GM19193 (cell line): ENCODE results near the gene GNAS.

Source experiments
- POLR2A ChIP-seq: IDR thresholded peaks from 4 replicates; pipeline ENCODE4 v1.6.1; 2011; ENCODE audit not compliant: insufficient read depth, insufficient read length; ENCODE audit errors: extremely low read depth

Gene GNAS

DNA sequence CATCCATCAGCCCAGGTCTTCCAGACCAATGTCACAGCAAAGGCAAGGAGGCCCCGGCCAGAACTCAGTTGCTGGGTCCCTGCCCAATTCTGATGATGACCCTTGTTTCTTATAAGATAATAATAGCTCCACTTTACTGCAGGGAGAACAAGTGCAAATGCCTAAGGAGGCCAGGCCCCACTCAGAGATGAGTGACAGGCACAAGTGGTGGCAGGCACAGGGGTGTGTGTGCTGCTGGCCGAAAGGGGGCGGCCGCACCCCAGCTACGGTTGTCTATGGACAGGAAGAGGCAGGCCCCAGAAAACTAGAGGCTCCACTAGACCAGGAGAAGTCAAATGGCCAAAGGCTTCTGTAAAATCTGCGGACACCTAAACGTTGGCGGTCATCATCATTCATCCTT lies 30.4 kb upstream of the GNAS start:
- no peak for TF ChIP-seq POLR2A

DNA sequence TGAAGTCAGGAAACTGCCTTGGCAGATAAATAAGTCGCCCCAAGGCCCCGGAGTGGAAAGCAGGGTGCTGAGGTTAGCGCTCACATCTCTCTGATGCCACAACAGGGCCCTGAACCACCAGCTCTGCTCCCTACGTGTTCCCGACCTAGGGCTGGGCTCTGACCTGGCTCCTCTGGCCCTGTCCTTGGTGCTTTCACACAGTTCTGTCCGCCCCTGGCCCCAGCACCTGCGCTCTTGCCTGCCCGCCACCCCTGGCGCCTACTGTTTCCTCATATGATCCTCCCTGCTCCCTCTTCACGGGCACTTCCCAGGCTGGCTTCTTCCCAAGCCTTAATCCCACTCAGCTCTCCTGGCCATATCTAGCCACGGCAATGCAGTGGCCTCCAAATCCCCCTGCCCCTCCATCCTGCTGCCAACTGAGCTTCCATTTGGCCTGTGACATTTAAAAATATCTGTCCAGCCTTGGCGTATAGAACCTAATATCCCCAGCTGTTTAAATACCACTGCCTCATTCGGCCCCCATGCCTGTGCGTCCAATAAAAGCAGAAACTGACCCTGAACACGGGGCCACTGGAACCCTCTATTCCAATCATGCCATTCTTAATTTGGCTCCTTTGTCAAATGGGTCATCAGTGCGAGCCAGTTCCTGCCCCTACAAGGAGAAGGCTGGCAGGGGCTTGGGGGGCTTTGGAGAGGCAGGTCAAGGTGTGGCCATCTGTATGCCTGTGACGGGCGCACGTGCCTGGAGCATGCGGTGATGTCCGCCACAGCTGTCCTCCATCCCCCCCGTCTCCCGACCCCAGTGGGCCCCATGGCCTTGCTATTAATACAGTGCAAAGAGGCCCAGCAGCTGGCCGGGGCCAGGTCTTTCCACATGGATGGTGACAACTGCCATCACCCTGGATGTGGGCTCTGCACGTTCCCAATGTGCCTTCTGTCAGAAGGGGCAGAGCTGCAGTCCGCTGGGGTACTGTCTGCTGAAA lies 29.5 kb upstream of the GNAS start:
- TF ChIP-seq POLR2A: no peak

DNA sequence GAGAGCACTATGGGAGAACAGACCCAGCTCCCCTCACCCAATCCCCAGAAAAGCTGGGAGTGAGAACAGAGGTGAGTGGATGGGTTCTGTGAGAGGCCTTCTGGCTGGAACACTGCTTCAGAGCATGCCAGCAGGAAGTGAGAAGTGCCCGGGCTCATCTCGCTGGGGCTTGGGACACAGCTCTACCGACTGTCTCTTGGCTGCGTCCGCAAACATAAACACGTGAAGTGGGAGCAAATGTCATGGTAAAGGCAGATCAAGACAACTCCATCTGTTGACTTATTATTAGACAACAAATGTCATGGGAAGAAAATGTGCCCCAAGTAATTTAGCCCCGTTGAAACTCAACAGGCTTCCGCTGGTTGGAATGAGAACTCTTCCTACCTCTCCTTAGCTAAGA lies 27.7 kb upstream of the GNAS start:
- no peak for TF ChIP-seq POLR2A

DNA sequence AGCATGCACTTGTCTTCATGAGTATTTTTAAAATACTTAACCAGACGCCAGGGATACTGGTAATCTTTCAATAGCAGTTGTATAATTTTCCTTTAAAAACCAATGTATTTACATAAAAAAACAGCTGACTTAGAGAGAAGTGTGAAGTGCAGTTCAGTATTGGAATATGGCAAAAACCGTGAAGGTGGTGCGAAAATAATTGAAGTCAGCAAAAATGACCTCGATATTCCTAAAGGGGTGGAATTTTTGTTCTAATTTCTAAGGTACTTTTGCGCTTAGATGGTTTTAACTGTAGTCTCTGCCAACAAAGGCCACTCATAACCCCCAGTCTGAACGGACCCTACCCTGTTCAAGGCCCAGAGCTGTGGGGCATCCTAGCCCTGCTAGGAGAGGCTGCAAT lies 27.1 kb upstream of the GNAS start:
- TF ChIP-seq POLR2A: no peak

DNA sequence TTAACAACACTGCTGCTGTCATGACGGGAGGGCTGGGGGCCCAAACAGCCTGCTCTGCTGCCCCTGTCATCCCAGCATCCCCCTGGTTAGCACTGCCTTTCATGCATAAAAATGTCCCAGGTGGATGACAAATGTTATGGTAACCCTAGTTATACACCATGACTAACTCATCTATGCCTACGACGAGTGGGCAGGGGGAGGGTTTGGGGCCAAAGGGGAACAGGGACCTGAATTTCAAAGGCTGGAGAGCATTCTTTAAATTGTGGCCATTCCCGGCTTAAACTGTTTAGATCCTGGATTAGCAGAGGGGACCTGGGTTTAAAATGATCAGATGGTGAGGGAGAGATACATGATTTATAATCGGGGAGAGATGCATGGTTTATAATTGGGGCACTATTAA lies 26.2 kb upstream of the GNAS start:
- no peak for TF ChIP-seq POLR2A

DNA sequence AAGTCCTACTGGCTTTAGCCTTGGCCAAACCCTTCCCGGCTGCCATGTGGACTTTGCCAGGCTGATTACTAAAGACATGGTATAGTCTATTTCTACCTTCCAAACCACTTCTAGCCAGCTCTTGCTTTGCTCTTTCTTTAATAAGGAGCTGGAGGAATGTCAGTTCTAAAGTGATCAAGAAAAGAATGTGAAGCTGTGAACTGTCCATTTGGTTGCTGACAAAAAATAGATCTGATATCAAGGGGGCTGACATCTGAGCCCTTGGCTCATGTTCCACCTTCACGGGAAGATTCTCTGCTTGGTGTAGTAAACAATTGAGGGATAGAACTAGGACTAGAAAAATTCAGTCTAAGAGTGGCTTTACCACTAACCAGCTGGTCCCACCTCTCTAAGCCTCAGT lies 24.4 kb upstream of the GNAS start:
- TF ChIP-seq POLR2A: no peak

DNA sequence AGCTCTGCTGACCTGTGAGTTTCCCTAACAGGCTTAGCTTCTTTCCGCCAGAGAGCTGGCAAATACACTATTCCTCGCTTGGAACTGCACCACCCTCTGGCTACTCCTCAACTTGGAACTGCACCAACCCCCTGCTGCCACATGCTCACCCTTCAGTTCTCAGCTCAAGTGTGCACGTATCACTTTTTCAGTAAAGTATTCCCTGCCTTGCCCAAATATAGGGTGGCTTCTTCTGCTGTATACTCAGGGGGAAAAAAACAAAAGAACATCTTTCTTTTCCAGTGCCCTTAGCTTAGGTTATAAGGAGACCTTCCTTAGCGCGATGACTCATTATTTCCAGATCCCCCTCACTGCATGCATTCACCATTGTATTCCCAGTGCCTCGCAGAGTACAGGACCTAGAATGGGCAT lies 23.0 kb upstream of the GNAS start:
- no peak for TF ChIP-seq POLR2A

DNA sequence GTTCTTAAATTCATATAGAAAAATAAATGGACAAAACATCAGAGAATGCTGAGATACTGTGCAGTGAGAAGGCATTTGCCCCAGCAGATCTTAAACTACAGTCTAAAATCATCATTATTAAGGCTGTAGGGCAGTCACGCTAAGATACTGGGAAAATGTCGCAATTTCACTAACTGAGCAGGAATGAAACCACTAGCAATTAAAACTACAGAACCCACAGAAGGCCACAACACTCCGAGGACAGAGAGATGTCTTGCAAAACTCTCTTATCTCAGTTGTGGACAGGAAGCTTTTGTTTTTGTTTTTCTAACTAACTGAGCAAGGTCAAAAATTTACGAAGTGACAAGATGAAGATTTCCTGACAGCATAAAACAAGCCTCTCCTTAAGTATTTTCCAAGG lies 20.1 kb upstream of the GNAS start:
- TF ChIP-seq POLR2A: no peak

DNA sequence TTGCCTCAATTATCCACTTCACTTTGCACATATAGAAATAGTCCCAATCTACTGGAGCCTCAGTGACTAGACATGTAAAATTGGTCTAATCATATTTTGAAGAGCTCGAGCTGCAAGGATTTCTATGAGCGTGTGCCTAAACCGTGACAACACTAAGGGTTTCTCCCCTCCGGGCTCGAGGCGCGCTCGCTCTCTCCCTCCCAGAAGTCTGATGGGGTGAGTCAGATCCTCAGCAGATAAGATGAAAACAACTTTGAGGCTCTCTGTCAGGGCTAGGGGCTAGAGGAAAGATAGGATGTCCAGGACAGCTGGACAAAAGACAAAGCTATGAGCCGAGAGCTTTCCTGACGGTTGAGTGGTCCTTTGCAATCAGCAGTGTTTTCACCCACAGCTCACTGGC lies 18.6 kb upstream of the GNAS start:
- no peak for TF ChIP-seq POLR2A

DNA sequence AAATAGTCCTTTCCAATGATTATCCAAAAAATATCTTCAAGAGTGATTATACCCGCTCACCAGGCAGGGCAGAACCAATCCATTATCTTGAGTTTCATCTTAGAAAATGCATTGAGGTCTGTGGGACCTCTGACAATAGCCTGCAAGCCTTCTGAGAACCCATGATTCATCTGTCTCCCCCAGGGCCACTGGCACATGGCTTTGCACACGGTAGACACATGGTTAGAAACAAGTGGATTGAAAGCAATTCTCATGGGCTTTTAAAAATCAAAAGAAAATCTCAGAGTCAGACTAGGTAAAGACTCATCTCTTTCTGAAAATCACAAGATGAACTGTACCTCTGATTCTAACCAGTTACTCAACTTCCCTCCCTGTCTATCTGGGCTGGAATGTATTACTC lies 17.3 kb upstream of the GNAS start:
- no peak for TF ChIP-seq POLR2A

DNA sequence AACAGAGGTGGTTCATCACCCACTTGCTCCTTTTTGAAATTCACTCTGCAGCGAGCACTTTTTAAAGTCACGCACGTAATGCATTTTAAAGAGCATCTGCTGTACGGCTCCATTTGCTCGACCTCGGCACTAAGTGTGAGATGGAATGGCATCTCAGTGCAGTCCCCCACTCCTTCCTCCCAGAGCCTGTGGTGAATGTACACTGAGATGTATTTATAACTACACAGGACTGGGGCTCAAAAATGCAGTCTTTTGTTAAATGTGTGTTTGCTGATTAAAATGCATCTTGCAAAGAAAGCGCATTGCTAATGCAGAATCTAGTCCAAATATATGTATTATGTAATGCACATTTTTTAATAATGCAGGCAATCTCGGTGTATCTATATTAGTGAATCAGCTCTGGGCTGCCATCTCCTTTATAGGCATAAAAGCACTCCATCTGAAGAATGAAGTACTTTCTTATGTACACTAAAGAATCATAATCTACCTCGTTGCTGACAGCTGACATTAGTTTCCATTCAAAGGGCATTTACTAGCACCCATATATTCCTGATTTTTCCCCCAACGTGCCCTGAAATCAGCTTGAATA lies 15.8 kb upstream of the GNAS start:
- no peak for TF ChIP-seq POLR2A

DNA sequence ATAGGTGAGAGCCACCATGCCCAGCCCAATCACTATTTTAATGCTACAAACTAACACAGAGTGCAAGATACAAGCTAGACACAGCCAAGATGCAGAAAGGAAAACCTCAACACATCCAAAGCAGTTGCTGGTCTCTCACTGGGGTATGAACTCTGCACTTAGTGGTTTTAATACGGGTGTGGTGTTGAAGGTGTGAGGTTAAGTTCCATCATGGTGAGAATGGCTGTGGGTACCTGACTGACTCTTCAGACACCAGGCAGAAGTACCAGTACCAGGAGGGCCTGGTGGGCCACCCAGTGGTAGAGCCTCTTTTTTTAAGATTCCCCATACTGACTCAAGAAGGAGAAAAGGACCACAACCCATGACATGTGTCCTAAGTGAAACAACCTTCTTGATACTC lies 14.8 kb upstream of the GNAS start:
- TF ChIP-seq POLR2A: no peak

DNA sequence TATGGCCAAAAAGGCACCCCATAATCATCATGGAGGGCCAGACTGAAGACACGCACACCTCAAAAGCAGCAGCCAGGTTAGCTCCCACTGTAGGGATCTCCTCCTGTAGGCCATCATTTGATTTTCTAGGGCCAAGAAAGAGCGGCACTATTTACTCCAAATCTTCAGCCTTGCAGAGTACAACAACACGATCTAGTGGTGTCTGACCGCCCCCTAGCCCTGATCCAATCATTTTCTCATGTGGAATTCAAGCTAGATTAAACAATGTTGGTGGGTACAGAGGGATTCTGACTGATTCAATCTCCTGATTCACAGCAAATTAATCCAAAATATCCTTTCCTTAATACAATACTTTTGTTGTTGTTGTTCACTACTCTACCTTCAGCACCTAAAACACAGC lies 14.3 kb upstream of the GNAS start:
- TF ChIP-seq POLR2A: no peak

DNA sequence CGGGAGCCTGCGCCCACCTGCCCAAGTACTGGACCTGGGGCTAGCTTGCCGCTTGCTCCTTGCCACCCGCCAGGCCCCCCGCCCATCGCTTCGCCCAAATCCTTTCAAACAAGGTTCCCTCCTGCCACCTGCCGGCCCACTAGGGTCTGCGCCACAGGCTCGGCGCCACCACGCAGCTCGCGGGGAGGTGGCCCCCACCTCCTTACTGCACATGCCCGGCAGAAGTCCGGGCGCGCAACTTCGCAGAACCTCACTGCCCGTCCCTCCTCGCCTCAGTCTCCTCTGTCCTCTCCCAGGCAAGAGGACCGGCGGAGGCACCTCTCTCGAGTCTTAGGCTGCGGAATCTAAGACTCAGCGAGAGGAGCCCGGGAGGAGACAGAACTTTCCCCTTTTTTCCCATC lies 13.0 kb upstream of the GNAS start:
- no peak for TF ChIP-seq POLR2A

DNA sequence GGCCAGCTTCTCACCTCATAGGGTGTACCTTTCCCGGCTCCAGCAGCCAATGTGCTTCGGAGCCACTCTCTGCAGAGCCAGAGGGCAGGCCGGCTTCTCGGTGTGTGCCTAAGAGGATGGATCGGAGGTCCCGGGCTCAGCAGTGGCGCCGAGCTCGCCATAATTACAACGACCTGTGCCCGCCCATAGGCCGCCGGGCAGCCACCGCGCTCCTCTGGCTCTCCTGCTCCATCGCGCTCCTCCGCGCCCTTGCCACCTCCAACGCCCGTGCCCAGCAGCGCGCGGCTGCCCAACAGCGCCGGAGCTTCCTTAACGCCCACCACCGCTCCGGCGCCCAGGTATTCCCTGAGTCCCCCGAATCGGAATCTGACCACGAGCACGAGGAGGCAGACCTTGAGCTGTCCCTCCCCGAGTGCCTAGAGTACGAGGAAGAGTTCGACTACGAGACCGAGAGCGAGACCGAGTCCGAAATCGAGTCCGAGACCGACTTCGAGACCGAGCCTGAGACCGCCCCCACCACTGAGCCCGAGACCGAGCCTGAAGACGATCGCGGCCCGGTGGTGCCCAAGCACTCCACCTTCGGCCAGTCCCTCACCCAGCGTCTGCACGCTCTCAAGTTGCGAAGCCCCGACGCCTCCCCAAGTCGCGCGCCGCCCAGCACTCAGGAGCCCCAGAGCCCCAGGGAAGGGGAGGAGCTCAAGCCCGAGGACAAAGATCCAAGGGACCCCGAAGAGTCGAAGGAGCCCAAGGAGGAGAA lies 12.3 kb upstream of the GNAS start:
- TF ChIP-seq POLR2A: no peak

DNA sequence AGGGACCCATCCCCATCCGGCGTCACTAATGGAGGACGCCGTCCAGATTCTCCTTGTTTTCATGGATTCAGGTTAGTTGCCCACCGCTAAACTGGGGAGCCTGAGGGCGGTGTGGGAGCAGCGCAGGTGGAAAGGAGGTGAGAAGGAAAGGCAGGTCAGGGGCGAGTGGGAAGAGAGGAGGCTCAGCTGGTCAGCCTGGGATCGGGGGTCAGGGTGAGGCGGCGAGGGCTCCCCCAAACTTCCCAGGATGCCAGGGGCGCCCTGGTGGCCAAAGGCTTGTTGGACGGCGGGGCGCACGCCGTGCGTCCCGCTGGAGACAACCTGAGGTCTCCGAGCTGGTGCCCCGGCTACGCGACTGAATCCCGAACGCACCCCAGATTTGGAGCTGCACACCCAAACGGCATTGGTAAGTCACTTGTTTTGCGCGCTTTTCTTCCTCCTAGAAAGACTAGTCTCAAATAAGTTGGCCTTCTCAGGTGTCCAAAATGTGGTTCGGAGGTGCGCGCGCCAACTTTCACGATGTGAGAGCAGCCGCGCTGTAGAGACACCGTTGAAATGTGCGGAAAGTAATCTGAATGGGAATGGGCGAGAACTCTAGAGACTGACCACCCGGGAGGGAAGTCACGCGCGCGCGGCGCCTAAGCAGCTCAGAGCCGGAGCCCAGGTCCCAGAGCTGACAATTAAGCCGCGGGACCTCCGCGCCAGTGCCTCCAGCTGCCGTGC lies 11.5 kb upstream of the GNAS start:
- TF ChIP-seq POLR2A: no peak
